NCI-H345 (cell line): ENCODE measurements around the gene FOXP3.

Experiments
- DNase-seq: peaks from one replicate; lab custom pipeline; 2025; lab: John Stamatoyannopoulos, UW

FOXP3 gene

GRCh38 chrX:49214996-49215526 lies 49.4 kb downstream of the FOXP3 start:
- DNase-seq, result no peak

GRCh38 chrX:49214416-49214815 lies 50.1 kb downstream of the FOXP3 start:
- no peak for DNase-seq

- DNase-seq, result no peak
Measured at GRCh38 chrX:49212861-49213260, 51.6 kb downstream of the FOXP3 start.

- no peak for DNase-seq
Measured at GRCh38 chrX:49212209-49212608, 52.3 kb downstream of the FOXP3 start.

GRCh38 chrX:49211074-49211473 lies 53.4 kb downstream of the FOXP3 start:
- no peak for DNase-seq

GRCh38 chrX:49210406-49210805 lies 54.1 kb downstream of the FOXP3 start:
- no peak for DNase-seq

GRCh38 chrX:49209434-49210251 lies 54.9 kb downstream of the FOXP3 start:
- DNase-seq, result no peak

- no peak for DNase-seq
Measured at GRCh38 chrX:49208399-49208798, 56.1 kb downstream of the FOXP3 start.

GRCh38 chrX:49206543-49206942 lies 58.0 kb downstream of the FOXP3 start:
- no peak for DNase-seq

GRCh38 chrX:49205443-49205842 lies 59.1 kb downstream of the FOXP3 start:
- DNase-seq, result no peak

GRCh38 chrX:49204709-49205108 lies 59.8 kb downstream of the FOXP3 start:
- no peak for DNase-seq

- no peak for DNase-seq
Measured at GRCh38 chrX:49204017-49204416, 60.5 kb downstream of the FOXP3 start.

GRCh38 chrX:49203536-49203935 lies 61.0 kb downstream of the FOXP3 start:
- no peak for DNase-seq

- no peak for DNase-seq
Measured at GRCh38 chrX:49202022-49202421, 62.5 kb downstream of the FOXP3 start.
